Brain microvascular endothelial cell (primary cell): ENCODE measurements around the gene JAKMIP3.

Experiments used
- DNase-seq: peaks from one replicate; pipeline ENCODE4 v3.0.0-alpha.2; 2020
- H3K27ac ChIP-seq: fragments of 250-450 bp; sonication (Bioruptor Pico); 2 replicates; pipeline ENCODE4 v1.5.1; 2020; ENCODE audit warnings: mild to moderate bottlenecking, moderate library complexity
- H3K27me3 ChIP-seq: fragments of 250-450 bp; sonication (Bioruptor Pico); replicated peaks from 2 replicates; pipeline ENCODE4 v1.5.1; 2020; ENCODE audit warnings: mild to moderate bottlenecking
- H3K36me3 ChIP-seq: fragments of 250-450 bp; sonication (Bioruptor Pico); replicated peaks from 2 replicates; pipeline ENCODE4 v1.5.1; 2020; ENCODE audit warnings: mild to moderate bottlenecking
- H3K4me3 ChIP-seq: 2 replicates; pipeline ENCODE4 v1.5.1; 2011; ENCODE audit warnings: low read depth, mild to moderate bottlenecking, control low read depth, low read length, moderate library complexity
- CTCF ChIP-seq: IDR thresholded peaks from 2 replicates; pipeline ENCODE4 v1.5.1; 2011; ENCODE audit warnings: low read depth, mild to moderate bottlenecking, moderate library complexity, low read length, control low read depth, inconsistent platforms; ENCODE audit errors: missing control alignments
- in situ Hi-C: cut with HindIII; loops from 2 replicates; pipeline ENCODE4 v1.10.0; 2017; ENCODE audit warnings: low sequenced_read_pairs, low pct_ligation_motif_present

JAKMIP3 gene

DNA sequence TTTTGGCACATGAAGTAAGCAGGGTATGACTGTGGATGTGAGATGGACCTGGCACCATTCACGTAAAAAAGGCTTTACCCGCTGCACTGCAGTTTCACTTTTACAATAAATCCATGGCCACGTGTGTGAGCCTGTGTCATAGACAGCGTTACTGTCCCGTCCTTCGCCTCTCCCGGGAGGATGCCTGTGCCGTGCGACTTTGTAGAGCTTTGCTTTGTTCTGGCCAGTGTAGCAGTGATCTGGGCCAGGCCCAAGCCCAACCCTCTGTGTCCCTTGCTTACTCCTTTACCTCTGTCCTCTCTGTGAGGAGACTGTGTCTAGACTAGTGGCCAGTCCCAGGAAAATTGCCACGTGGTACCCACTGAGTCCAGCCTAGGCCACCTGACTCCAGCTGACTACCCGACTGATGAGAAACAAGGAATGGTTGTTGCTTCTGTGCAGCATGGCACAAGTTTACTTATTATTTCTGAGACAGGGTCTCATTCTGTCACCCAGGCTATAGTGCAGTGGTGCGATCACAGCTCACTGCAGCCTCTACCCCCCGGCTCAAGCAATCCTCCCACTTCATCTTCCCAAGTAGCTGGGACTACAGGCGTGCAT is 48.1 kb downstream of the JAKMIP3 start:
- no peaks in the 10 kb centered on the region for H3K36me3 ChIP-seq
- no peak for TF ChIP-seq CTCF
- in situ Hi-C loops = no loop called here
- no peak overlapping the region for H3K4me3 ChIP-seq
- H3K27ac ChIP-seq = no peak overlapping the region
- no peak for DNase-seq
- H3K27me3 ChIP-seq = no peaks in the 10 kb centered on the region

DNA sequence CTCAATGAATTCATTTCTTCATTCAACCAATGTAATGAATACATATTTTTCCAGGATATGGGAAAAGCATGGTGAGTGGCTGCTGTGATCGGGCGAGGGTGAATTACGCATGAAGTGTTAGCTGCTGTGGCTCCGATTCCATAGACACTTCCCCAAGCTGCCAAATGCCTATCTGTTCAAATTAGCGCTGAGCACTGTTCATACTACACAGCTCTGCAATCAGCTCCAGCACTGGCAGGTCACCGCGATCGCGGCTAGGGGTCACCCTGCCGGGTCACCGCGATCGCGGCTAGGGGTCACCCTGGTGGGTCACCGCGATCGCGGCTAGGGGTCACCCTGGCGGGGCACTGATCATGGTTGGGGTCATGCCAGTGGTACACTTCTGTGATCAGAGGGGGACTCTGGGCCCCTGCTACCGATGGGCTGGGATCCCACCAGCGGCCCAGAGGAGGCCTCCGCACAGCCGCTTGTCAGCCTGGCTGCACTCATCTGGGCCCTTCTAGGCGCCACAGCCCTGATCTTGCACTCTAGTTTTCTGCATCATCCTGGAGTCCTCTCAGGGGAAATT is 49.3 kb downstream of the JAKMIP3 start:
- Histone ChIP-seq H3K4me3 (no peak overlapping the region), H3K36me3 (no peaks in the 10 kb centered on the region), H3K27me3 (no peaks in the 10 kb centered on the region), H3K27ac (no peak overlapping the region)
- TF ChIP-seq CTCF = no peak
- in situ Hi-C loops = no loop called here
- no peak for DNase-seq
